HCT116 (cell line): ENCODE results near the gene PCDHB14.

Experiments
- CBX3 ChIP-seq: IDR thresholded peaks from 2 replicates; pipeline ENCODE4 v1.6.1; 2012; ENCODE audit warnings: low read depth
- CEBPB ChIP-seq: IDR thresholded peaks from 2 replicates; pipeline ENCODE4 v1.6.1; 2012; ENCODE audit warnings: low read depth
- EZH2 ChIP-seq: fragments of 200-600 bp; sonication (generic); IDR thresholded peaks from 2 replicates; pipeline ENCODE4 v1.6.1; 2017; ENCODE audit warnings: antibody characterized with exemption, mixed run types
- EZH2phosphoT487 ChIP-seq: fragments of 200-600 bp; IDR thresholded peaks from 2 replicates; pipeline ENCODE4 v1.6.1; 2018; ENCODE audit warnings: antibody characterized with exemption, borderline replicate concordance
- POLR2A ChIP-seq: IDR thresholded peaks from 2 replicates; pipeline ENCODE4 v1.7.0; 2011; ENCODE audit warnings: borderline replicate concordance; ENCODE audit not compliant: insufficient read depth, insufficient read length; ENCODE audit errors: extremely low read depth
- POLR2AphosphoS5 ChIP-seq: IDR thresholded peaks from 2 replicates; pipeline ENCODE4 v1.6.1; 2011; ENCODE audit warnings: mild to moderate bottlenecking, low read depth, low read length, moderate library complexity
- SRF ChIP-seq: IDR thresholded peaks from 2 replicates; pipeline ENCODE4 v1.6.1; 2012; ENCODE audit warnings: low read depth
- TCF7L2 ChIP-seq: IDR thresholded peaks from 2 replicates; pipeline ENCODE4 v1.7.0; 2011; ENCODE audit warnings: borderline replicate concordance, inconsistent platforms; ENCODE audit not compliant: insufficient read depth, insufficient read length; ENCODE audit errors: extremely low read depth
- YY1 ChIP-seq: IDR thresholded peaks from 2 replicates; pipeline ENCODE4 v1.6.1; 2011; ENCODE audit warnings: low read length, low read depth, moderate library complexity, mild to moderate bottlenecking; ENCODE audit not compliant: insufficient replicate concordance; ENCODE audit errors: extremely low read depth
- ZNF274 ChIP-seq: fragments of 200-500 bp; sonication (Bioruptor generic); IDR thresholded peaks from 2 replicates; pipeline ENCODE4 v1.6.1; 2014; ENCODE audit warnings: mild to moderate bottlenecking, low read depth, low read length, inconsistent platforms
- TF ChIP-seq, protein P1 (sequence below), 3 experiments: fragments of 200-600 bp in 1 of 3; sonication (generic) in 1 of 3; IDR thresholded peaks in 2 of 3; conservative IDR thresholded peaks in 1 of 3; 2 replicates each; pipeline ENCODE4 v1.5.1; 2012 to 2017; ENCODE audit warnings: low read depth in 2 of 3, low read length in 2 of 3, antibody characterized with exemption in 1 of 3, borderline replicate concordance in 1 of 3, control low read depth in 1 of 3, mild to moderate bottlenecking in 1 of 3, mixed read lengths in 1 of 3, mixed run types in 1 of 3, moderate library complexity in 1 of 3; ENCODE audit not compliant: insufficient read depth in 1 of 3
- TF ChIP-seq, protein P2 (sequence below): IDR thresholded peaks from 2 replicates; pipeline ENCODE4 v1.6.1; 2012
- TF ChIP-seq, protein P3 (sequence below): IDR thresholded peaks from 2 replicates; pipeline ENCODE4 v1.6.1; 2012; ENCODE audit warnings: low read depth

DNA sequence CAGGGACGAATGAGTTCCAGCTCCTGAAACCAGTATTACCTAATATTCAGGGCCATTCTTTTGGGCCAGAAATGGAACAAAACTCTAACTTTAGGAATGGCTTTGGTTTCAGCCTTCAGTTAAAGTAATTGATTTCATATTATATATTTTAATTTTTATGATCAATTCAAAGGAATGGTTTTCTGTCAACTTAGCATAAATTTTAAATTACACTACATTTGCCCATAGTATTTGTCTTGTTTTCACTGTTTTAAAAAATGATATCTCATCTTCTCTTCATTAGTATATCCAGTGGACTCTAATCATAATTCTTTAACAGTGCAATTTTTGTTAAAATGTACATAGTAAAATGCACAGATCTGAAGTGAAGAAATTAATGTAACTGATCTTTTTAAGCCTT, 42.8 kb upstream of the PCDHB14 start:
- TF ChIP-seq, protein P1, sequence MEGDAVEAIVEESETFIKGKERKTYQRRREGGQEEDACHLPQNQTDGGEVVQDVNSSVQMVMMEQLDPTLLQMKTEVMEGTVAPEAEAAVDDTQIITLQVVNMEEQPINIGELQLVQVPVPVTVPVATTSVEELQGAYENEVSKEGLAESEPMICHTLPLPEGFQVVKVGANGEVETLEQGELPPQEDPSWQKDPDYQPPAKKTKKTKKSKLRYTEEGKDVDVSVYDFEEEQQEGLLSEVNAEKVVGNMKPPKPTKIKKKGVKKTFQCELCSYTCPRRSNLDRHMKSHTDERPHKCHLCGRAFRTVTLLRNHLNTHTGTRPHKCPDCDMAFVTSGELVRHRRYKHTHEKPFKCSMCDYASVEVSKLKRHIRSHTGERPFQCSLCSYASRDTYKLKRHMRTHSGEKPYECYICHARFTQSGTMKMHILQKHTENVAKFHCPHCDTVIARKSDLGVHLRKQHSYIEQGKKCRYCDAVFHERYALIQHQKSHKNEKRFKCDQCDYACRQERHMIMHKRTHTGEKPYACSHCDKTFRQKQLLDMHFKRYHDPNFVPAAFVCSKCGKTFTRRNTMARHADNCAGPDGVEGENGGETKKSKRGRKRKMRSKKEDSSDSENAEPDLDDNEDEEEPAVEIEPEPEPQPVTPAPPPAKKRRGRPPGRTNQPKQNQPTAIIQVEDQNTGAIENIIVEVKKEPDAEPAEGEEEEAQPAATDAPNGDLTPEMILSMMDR (IDR thresholded peaks at IDR 0.05 in 2 of 3, conservative IDR thresholded peaks at IDR 0.05 in 1 of 3; ENCODE audit: borderline replicate concordance in 1 of 3, insufficient read depth in 1 of 3, low read depth in 2 of 3, low read length in 2 of 3): no peak
- TF ChIP-seq TCF7L2: no peak
- TF ChIP-seq POLR2AphosphoS5: no peak
- TF ChIP-seq, protein P2, sequence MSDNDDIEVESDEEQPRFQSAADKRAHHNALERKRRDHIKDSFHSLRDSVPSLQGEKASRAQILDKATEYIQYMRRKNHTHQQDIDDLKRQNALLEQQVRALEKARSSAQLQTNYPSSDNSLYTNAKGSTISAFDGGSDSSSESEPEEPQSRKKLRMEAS: no peak
- TF ChIP-seq EZH2: no peak
- TF ChIP-seq POLR2A: no peak
- TF ChIP-seq, protein P3, sequence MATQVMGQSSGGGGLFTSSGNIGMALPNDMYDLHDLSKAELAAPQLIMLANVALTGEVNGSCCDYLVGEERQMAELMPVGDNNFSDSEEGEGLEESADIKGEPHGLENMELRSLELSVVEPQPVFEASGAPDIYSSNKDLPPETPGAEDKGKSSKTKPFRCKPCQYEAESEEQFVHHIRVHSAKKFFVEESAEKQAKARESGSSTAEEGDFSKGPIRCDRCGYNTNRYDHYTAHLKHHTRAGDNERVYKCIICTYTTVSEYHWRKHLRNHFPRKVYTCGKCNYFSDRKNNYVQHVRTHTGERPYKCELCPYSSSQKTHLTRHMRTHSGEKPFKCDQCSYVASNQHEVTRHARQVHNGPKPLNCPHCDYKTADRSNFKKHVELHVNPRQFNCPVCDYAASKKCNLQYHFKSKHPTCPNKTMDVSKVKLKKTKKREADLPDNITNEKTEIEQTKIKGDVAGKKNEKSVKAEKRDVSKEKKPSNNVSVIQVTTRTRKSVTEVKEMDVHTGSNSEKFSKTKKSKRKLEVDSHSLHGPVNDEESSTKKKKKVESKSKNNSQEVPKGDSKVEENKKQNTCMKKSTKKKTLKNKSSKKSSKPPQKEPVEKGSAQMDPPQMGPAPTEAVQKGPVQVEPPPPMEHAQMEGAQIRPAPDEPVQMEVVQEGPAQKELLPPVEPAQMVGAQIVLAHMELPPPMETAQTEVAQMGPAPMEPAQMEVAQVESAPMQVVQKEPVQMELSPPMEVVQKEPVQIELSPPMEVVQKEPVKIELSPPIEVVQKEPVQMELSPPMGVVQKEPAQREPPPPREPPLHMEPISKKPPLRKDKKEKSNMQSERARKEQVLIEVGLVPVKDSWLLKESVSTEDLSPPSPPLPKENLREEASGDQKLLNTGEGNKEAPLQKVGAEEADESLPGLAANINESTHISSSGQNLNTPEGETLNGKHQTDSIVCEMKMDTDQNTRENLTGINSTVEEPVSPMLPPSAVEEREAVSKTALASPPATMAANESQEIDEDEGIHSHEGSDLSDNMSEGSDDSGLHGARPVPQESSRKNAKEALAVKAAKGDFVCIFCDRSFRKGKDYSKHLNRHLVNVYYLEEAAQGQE: no peak
- no peak for TF ChIP-seq EZH2phosphoT487
- TF ChIP-seq ZNF274: no peak
- no peak for TF ChIP-seq SRF
- no peak for TF ChIP-seq YY1
- no peak for TF ChIP-seq CEBPB
- TF ChIP-seq CBX3: no peak
